Fibroblast of lung (primary cell): ENCODE measurements around the gene GNAL.

Experiments
- EZH2 ChIP-seq: IDR thresholded peaks from 2 replicates; pipeline ENCODE4 v1.5.1; 2012; ENCODE audit warnings: low read length, control low read depth, mild to moderate bottlenecking; ENCODE audit errors: missing control alignments
- TF ChIP-seq, protein P1 (sequence below), 2 donors: IDR thresholded peaks in 1 of 2; conservative IDR thresholded peaks in 1 of 2; 1 replicate in 1 of 2; 2 replicates in 1 of 2; pipeline ENCODE4 v1.5.1; 2011 to 2012; ENCODE audit warnings: low read length in 2 of 2, control low read depth in 1 of 2, inconsistent platforms in 1 of 2, low read depth in 1 of 2, mild to moderate bottlenecking in 1 of 2

DNA sequence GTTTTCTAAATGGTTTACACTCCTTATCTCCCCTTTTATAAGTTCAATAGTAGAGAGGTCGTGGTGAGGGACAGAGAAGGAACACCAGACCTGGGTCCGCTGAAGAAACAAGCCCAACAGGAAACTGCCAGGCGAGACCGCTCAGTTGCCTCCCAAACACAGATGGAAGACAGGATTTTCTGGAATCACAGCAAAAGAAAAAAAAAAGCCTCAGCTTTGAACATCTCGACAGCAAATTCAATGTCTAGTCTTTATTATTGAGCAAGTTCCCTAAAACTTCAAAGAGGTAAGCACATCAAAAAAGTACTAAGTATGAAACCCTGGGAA lies 33.5 kb upstream of the GNAL start:
- TF ChIP-seq EZH2, result no peak
- TF ChIP-seq, protein P1, sequence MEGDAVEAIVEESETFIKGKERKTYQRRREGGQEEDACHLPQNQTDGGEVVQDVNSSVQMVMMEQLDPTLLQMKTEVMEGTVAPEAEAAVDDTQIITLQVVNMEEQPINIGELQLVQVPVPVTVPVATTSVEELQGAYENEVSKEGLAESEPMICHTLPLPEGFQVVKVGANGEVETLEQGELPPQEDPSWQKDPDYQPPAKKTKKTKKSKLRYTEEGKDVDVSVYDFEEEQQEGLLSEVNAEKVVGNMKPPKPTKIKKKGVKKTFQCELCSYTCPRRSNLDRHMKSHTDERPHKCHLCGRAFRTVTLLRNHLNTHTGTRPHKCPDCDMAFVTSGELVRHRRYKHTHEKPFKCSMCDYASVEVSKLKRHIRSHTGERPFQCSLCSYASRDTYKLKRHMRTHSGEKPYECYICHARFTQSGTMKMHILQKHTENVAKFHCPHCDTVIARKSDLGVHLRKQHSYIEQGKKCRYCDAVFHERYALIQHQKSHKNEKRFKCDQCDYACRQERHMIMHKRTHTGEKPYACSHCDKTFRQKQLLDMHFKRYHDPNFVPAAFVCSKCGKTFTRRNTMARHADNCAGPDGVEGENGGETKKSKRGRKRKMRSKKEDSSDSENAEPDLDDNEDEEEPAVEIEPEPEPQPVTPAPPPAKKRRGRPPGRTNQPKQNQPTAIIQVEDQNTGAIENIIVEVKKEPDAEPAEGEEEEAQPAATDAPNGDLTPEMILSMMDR (conservative IDR thresholded peaks at IDR 0.05 in 1 of 2, IDR thresholded peaks at IDR 0.05 in 1 of 2; ENCODE audit: low read depth in 1 of 2, low read length in 2 of 2), result no peak
